HuH-7.5 (cell line): Measurements from ENCODE around the gene KLK15.
A peak's percentile ranks its signal among the peaks of the same experiment; 100 is the strongest.
"Not testable (repeated sequence)": the region's sequence is repeated elsewhere in the genome, so short reads cannot be mapped to it uniquely, and the experiment has no call there.

ENCODE experiments used
- DNase-seq: peaks from one replicate; pipeline ENCODE4 v3.0.0; 2011; ENCODE audit warnings: low spot score

KLK15 gene

GRCh38 chr19:50820549-50821247 is 12.7 kb downstream of the KLK15 start:
- no peak for DNase-seq

GRCh38 chr19:50820086-50820485 is 13.3 kb downstream of the KLK15 start:
- no peak for DNase-seq

- DNase-seq = no peak
These were observed 13.7 kb downstream of the KLK15 start for GRCh38 chr19:50819636-50820035.

GRCh38 chr19:50818859-50819472 is 14.4 kb downstream of the KLK15 start:
- no peak for DNase-seq

GRCh38 chr19:50817941-50818858 is 15.2 kb downstream of the KLK15 start:
- DNase-seq = no peak

- no peak for DNase-seq
These were observed 17.9 kb downstream of the KLK15 start for GRCh38 chr19:50815439-50815838.

- DNase-seq = no peak
These were observed 18.5 kb downstream of the KLK15 start for GRCh38 chr19:50814883-50815282.

GRCh38 chr19:50812474-50812873 is 20.9 kb downstream of the KLK15 start:
- DNase-seq = no peak

GRCh38 chr19:50811622-50812238 is 21.6 kb downstream of the KLK15 start:
- DNase-seq = not testable (repeated sequence)

- DNase-seq = no peak
These were observed 24.5 kb downstream of the KLK15 start for GRCh38 chr19:50808856-50809255.

GRCh38 chr19:50804420-50805272 is 28.7 kb downstream of the KLK15 start:
- DNase-seq = peak; percentile 96

- DNase-seq = peak; percentile 59
These were observed 29.5 kb downstream of the KLK15 start for GRCh38 chr19:50803633-50804419.

GRCh38 chr19:50801107-50801506 is 32.3 kb downstream of the KLK15 start:
- DNase-seq = no peak

GRCh38 chr19:50799547-50799851 is 33.9 kb downstream of the KLK15 start:
- no peak for DNase-seq

GRCh38 chr19:50798659-50799546 is 34.5 kb downstream of the KLK15 start:
- DNase-seq = no peak

- DNase-seq = no peak
These were observed 35.4 kb downstream of the KLK15 start for GRCh38 chr19:50797781-50798658.

- DNase-seq = no peak
These were observed 36.0 kb downstream of the KLK15 start for GRCh38 chr19:50797429-50797780.

GRCh38 chr19:50796634-50797428 is 36.5 kb downstream of the KLK15 start:
- DNase-seq = no peak
